K562 (cell line): ENCODE measurements around the gene MTHFS.
A peak's percentile ranks its signal among the peaks of the same experiment; 100 is the strongest.

Experiments
- AFF4 ChIP-seq: sonication (generic); formaldehyde crosslinking; IDR thresholded peaks from 2 replicates; pipeline ENCODE4 v1.8.0; 2023; ENCODE audit warnings: mild to moderate bottlenecking, missing genetic modification reagents
- BRD4 ChIP-seq: fragments of 200-600 bp; sonication (generic); IDR thresholded peaks from 2 replicates; pipeline ENCODE4 v1.6.1; 2017; ENCODE audit warnings: inconsistent platforms
- CTCF ChIP-seq, 3 experiments: IDR thresholded peaks in 2 of 3; conservative IDR thresholded peaks in 1 of 3; 2 replicates each; pipeline ENCODE4 v1.5.1; 2011 to 2012; ENCODE audit warnings: low read length in 3 of 3, mild to moderate bottlenecking in 3 of 3, control low read depth in 2 of 3, improper control_type of control experiment in 1 of 3, inconsistent platforms in 1 of 3, low read depth in 1 of 3, mixed read lengths in 1 of 3, moderate library complexity in 1 of 3; ENCODE audit not compliant: insufficient read depth in 2 of 3
- E2F4 ChIP-seq: sonication (generic); formaldehyde crosslinking; IDR thresholded peaks from 2 replicates; pipeline ENCODE4 v1.8.0; 2022; ENCODE audit warnings: mild to moderate bottlenecking, low read depth, missing genetic modification reagents
- IRF1 ChIP-seq: sonication (generic); formaldehyde crosslinking; IDR thresholded peaks from 2 replicates; pipeline ENCODE4 v1.8.0; 2022; ENCODE audit warnings: missing genetic modification reagents, mild to moderate bottlenecking, borderline replicate concordance
- SAP30 ChIP-seq: fragments of 200-600 bp; sonication (generic); IDR thresholded peaks from 2 replicates; pipeline ENCODE4 v1.6.1; 2012; ENCODE audit warnings: borderline replicate concordance, low read depth, mild to moderate bottlenecking, moderate library complexity, low read length, control low read depth, inconsistent platforms; ENCODE audit not compliant: insufficient read depth, poor library complexity, severe bottlenecking
- SMAD3 ChIP-seq: fragments of 450-650 bp; formaldehyde crosslinking; conservative IDR thresholded peaks from 2 replicates; pipeline ENCODE4 v1.4.0; 2020; ENCODE audit warnings: mild to moderate bottlenecking
- SNAPC5 ChIP-seq: fragments of 250-450 bp; sonication (Bioruptor Pico); IDR thresholded peaks from 2 replicates; pipeline ENCODE4 v1.8.0; 2021; ENCODE audit warnings: moderate library complexity, mild to moderate bottlenecking, inconsistent platforms
- TAF1 ChIP-seq: IDR thresholded peaks from 2 replicates; pipeline ENCODE4 v1.6.1; 2011; ENCODE audit warnings: mild to moderate bottlenecking, low read length, moderate library complexity; ENCODE audit not compliant: insufficient read depth, control insufficient read depth, severe bottlenecking; ENCODE audit errors: extremely low read depth
- USF1 ChIP-seq: sonication (generic); formaldehyde crosslinking; IDR thresholded peaks from 2 replicates; pipeline ENCODE4 v1.9.0; 2022; ENCODE audit warnings: mild to moderate bottlenecking, missing genetic modification reagents
- ZBTB40 ChIP-seq, 2 experiments: fragments of 450-650 bp in 1 of 2; sonication (generic) in 1 of 2; formaldehyde crosslinking in 1 of 2; IDR thresholded peaks; 2 replicates each; pipeline versions ENCODE4 v1.7.1 to v1.9.0; 2016 to 2022; ENCODE audit warnings: inconsistent platforms in 1 of 2, mild to moderate bottlenecking in 1 of 2, missing genetic modification reagents in 1 of 2
- ZBTB8A ChIP-seq: fragments of 450-650 bp; IDR thresholded peaks from 2 replicates; pipeline ENCODE4 v1.6.1; 2018; ENCODE audit warnings: mild to moderate bottlenecking, moderate library complexity; ENCODE audit not compliant: partially characterized antibody
- ZNF586 ChIP-seq: fragments of 450-650 bp; formaldehyde crosslinking; conservative IDR thresholded peaks from 2 replicates; pipeline ENCODE4 v1.4.0; 2020; ENCODE audit warnings: mild to moderate bottlenecking, moderate library complexity

GRCh38 chr15:79922512-79923078 is 25.8 kb upstream of the MTHFS start:
- no peak for TF ChIP-seq CTCF (IDR thresholded peaks at IDR 0.05 in 2 of 3, conservative IDR thresholded peaks at IDR 0.05 in 1 of 3; ENCODE audit: insufficient read depth in 2 of 3, low read depth in 1 of 3, low read length in 3 of 3)
- no peak for TF ChIP-seq SNAPC5
- no peak for TF ChIP-seq E2F4
- 0 out of 2 replicates have a peak, but pooled peaks have one; percentile 32 for TF ChIP-seq ZBTB40 (IDR thresholded peaks at IDR 0.05)
- TF ChIP-seq ZBTB40 (CRISPR knock-in tag; IDR thresholded peaks at IDR 0.05) = no peak
- no peak for TF ChIP-seq TAF1
- TF ChIP-seq BRD4 = no peak
- no peak for TF ChIP-seq AFF4 (CRISPR knock-in tag)
- no peak for TF ChIP-seq SMAD3 (CRISPR knock-in tag)
- TF ChIP-seq IRF1 (CRISPR knock-in tag) = no peak
- no peak for TF ChIP-seq ZNF586 (CRISPR knock-in tag)
- TF ChIP-seq SAP30 = no peak
- no peak for TF ChIP-seq ZBTB8A
- no peak for TF ChIP-seq USF1
